GM12878 (cell line): ENCODE data around the gene LGI2. TPM values are rescaled to one million over a fixed set of nuclear protein-coding genes. Genes with fewer than 3 reads are reported as not detected.

Experiments used
- ATAC-seq: fragments of 200-7000 bp; cut with Tn5 transposase; 3 replicates; pipeline ENCODE4 v1.9.1; 2020; ENCODE audit warnings: mild to moderate bottlenecking, moderate library complexity
- BruUV-seq: library from RNA; stranded (reverse); fragments of 400-500 nt; replicated peaks from 2 replicates; lab custom pipeline; 2021; lab: Mats Ljungman, UMichigan
- CTCF ChIA-PET: fragments of 300-600 bp; sonication (Branson Sonifier 250); formaldehyde crosslinking; extraction: SDS; loops from one replicate; lab custom pipeline; 2021; ENCODE audit warnings: inconsistent platforms; lab: Yijun Ruan, JAX
- POLR2A ChIA-PET: fragments of 350-600 bp; formaldehyde crosslinking; extraction: SDS; loops from one replicate; lab custom pipeline; 2021; ENCODE audit warnings: inconsistent platforms; lab: Charles Lee
- RAD21 ChIA-PET: fragments of 300-600 bp; sonication (Branson Sonifier 250); formaldehyde crosslinking; loops from one replicate; lab custom pipeline; 2023; ENCODE audit warnings: antibody characterized with exemption; ENCODE audit not compliant: unreplicated experiment; lab: Charles Lee
- SMC1A ChIA-PET: fragments of 300-600 bp; sonication (Branson Sonifier 250); formaldehyde crosslinking; loops from one replicate; lab custom pipeline; 2023; ENCODE audit not compliant: unreplicated experiment, uncharacterized antibody; lab: Charles Lee
- DNase-seq: peaks from one replicate; pipeline ENCODE4 v3.0.0-alpha.2; 2011; ENCODE audit warnings: low read depth, low spot score
- FAIRE-seq: peaks from 3 replicates; lab custom pipeline; 2011; peaks lifted over from hg19 to GRCh38; lab: Jason Lieb, UNC
- H2AFZ ChIP-seq: 2 replicates; pipeline ENCODE4 v1.6.0; 2011; ENCODE audit warnings: low read depth, low read length, control low read depth; ENCODE audit not compliant: control insufficient read depth
- H3K27ac ChIP-seq: 2 replicates; pipeline ENCODE4 v1.5.1; 2011; ENCODE audit warnings: control low read depth; ENCODE audit not compliant: control insufficient read depth, insufficient read depth
- H3K27me3 ChIP-seq, 2 experiments: replicated peaks in 1 of 2; 2 replicates each; pipeline versions ENCODE4 v1.6.0 to v1.6.1; 2011; ENCODE audit warnings: low read length in 1 of 2; ENCODE audit not compliant: control insufficient read depth in 2 of 2, insufficient read depth in 2 of 2
- H3K36me3 ChIP-seq, 2 experiments: 2 replicates each; pipeline ENCODE4 v1.5.1; 2011; ENCODE audit warnings: low read length in 1 of 2; ENCODE audit not compliant: control insufficient read depth in 2 of 2, insufficient read depth in 2 of 2
- H3K4me1 ChIP-seq: 2 replicates; pipeline ENCODE4 v1.6.1; 2011; ENCODE audit warnings: mild to moderate bottlenecking, low read length, moderate library complexity, mixed read lengths; ENCODE audit not compliant: control insufficient read depth, insufficient read depth
- H3K4me2 ChIP-seq: 2 replicates; pipeline ENCODE4 v1.6.0; 2011; ENCODE audit warnings: control low read depth; ENCODE audit not compliant: control insufficient read depth, insufficient read depth
- H3K4me3 ChIP-seq: fragments of 200-600 bp; sonication (generic); 2 replicates; pipeline ENCODE4 v1.5.1; 2016
- H3K79me2 ChIP-seq: 2 replicates; pipeline ENCODE4 v1.6.0; 2011; ENCODE audit warnings: low read length; ENCODE audit not compliant: control insufficient read depth, insufficient read depth
- H3K9ac ChIP-seq: 2 replicates; pipeline ENCODE4 v1.8.0; 2011; ENCODE audit warnings: low read length, control low read depth, mixed read lengths; ENCODE audit not compliant: control insufficient read depth, insufficient read depth
- H3K9me3 ChIP-seq: replicated peaks from 3 replicates; pipeline ENCODE4 v1.5.1; 2011; ENCODE audit warnings: mild to moderate bottlenecking, low read length; ENCODE audit not compliant: control insufficient read depth, insufficient read depth
- H4K20me1 ChIP-seq: 2 replicates; pipeline ENCODE4 v1.6.0; 2011; ENCODE audit not compliant: control insufficient read depth, insufficient read depth
- ATF3 ChIP-seq: IDR thresholded peaks from 2 replicates; pipeline ENCODE4 v1.6.1; 2011; ENCODE audit warnings: low read depth, mild to moderate bottlenecking, low read length, moderate library complexity, borderline replicate concordance; ENCODE audit errors: extremely low read depth
- BMI1 ChIP-seq: fragments of 450-650 bp; IDR thresholded peaks from 2 replicates; pipeline ENCODE4 v1.6.1; 2016; ENCODE audit warnings: mild to moderate bottlenecking, moderate library complexity, borderline replicate concordance
- CEBPZ ChIP-seq: fragments of 150-350 bp; IDR thresholded peaks from 2 replicates; pipeline ENCODE4 v1.6.1; 2016; ENCODE audit warnings: low read depth, low read length
- CHD4 ChIP-seq: fragments of 200-600 bp; sonication (generic); IDR thresholded peaks from 2 replicates; pipeline ENCODE4 v1.6.1; 2016; ENCODE audit warnings: mild to moderate bottlenecking
- CUX1 ChIP-seq: IDR thresholded peaks from 2 replicates; pipeline ENCODE4 v1.6.1; 2012; ENCODE audit warnings: improper control_type of control experiment, low read depth, low read length; ENCODE audit not compliant: insufficient replicate concordance
- EGR1 ChIP-seq, 2 experiments: IDR thresholded peaks; 1 replicate in 1 of 2; 2 replicates in 1 of 2; pipeline ENCODE4 v1.6.1; 2011 to 2012; ENCODE audit warnings: low read depth in 2 of 2, low read length in 2 of 2, borderline replicate concordance in 1 of 2, mild to moderate bottlenecking in 1 of 2, moderate library complexity in 1 of 2
- NFYA ChIP-seq: IDR thresholded peaks from 2 replicates; pipeline ENCODE4 v1.6.1; 2011; ENCODE audit warnings: low read depth, mild to moderate bottlenecking, low read length, improper control_type of control experiment, borderline replicate concordance
- RAD21 ChIP-seq: IDR thresholded peaks from 2 replicates; pipeline ENCODE4 v1.6.1; 2011; ENCODE audit warnings: mild to moderate bottlenecking, low read depth, low read length, moderate library complexity; ENCODE audit not compliant: insufficient read depth
- STAT1 ChIP-seq: fragments of 450-650 bp; conservative IDR thresholded peaks from 2 replicates; pipeline ENCODE4 v1.6.1; 2014; ENCODE audit warnings: antibody characterized with exemption, mild to moderate bottlenecking
- ZNF24 ChIP-seq: fragments of 450-650 bp; IDR thresholded peaks from 2 replicates; pipeline ENCODE4 v1.6.1; 2017; ENCODE audit warnings: antibody characterized with exemption, mild to moderate bottlenecking
- WGBS: methylation state at CpG from one replicate; pipeline ENCODE4 v1.1.6; 2016; ENCODE audit warnings: low lambda C conversion rate; ENCODE audit not compliant: insufficient replicate concordance, insufficient coverage; ENCODE audit errors: missing lambda C conversion rate; 5-methylcytosine and 5-hydroxymethylcytosine counted together
- in situ Hi-C: fragments of 300-500 bp; cut with MboI; formaldehyde crosslinking; loops from 9 replicates; pipeline ENCODE4 v1.14.3; 2018; ENCODE audit warnings: mixed read lengths
- intact Hi-C: fragments of 100-400 bp; cut with micrococcal nuclease; formaldehyde crosslinking; loops from one replicate; pipeline ENCODE4 v1.14.2; 2022; ENCODE audit not compliant: unreplicated experiment
- polyA plus RNA-seq, 11 experiments: library from polyadenylated mRNA; depleted of rRNA in 4 of 11; unstranded in 6 of 11; stranded (reverse) in 5 of 11; fragments of >200 nt; fragmentation: Nextera tagmentation in 4 of 11; fragmentation: Illumina TruSeq in 1 of 11; extraction: Ambion mirVana in 4 of 11; extraction: Trizol in 1 of 11; gene quantifications; 1 replicate in 1 of 11; 2 replicates in 10 of 11; pipeline versions ENCODE4 v1.2.1 to v1.2.3, GENCODE V29; 2011 to 2016; ENCODE audit warnings: inconsistent platforms in 2 of 11, missing spikeins in 2 of 11, low read depth in 1 of 11
- total RNA-seq, 4 experiments: library from RNA; depleted of rRNA in 3 of 4; stranded (reverse); fragments of >200 nt in 3 of 4; fragmentation: Illumina TruSeq in 1 of 4; extraction: Trizol in 1 of 4; gene quantifications; 2 replicates each; pipeline versions ENCODE4 v1.2.1 to v1.2.3, GENCODE V29; 2013 to 2021

LGI2 gene
- total and polyA plus RNA-seq, 10 of the 15 experiments (the other 5 are each of a cell fraction or from before 2014, with no cell fraction given) = not detected

GRCh38 chr4:25065932-25066590, 35.3 kb upstream of the LGI2 start:
- POLR2A ChIA-PET = no interaction called here
- no peak for ATAC-seq
- WGBS = 62% methylated on average over 7 of the region's 7 CpGs

GRCh38 chr4:25065431-25065858, 34.7 kb upstream of the LGI2 start:
- DNase-seq (no peak), ATAC-seq (no peak), FAIRE-seq (no peak)
- H3K27ac ChIP-seq = no peak overlapping the region
- H3K27me3 ChIP-seq = no peaks in the 10 kb centered on the region
- H3K4me2 ChIP-seq = no peak overlapping the region
- H3K9ac ChIP-seq = no peak overlapping the region
- no peaks in the 10 kb centered on the region for H3K79me2 ChIP-seq
- BruUV-seq = no TSS peak
- intact Hi-C loops = no loop called here
- CTCF ChIA-PET = no interaction called here
- SMC1A ChIA-PET = no interaction called here
- no peak overlapping the region for H2AFZ ChIP-seq
- no peaks in the 10 kb centered on the region for H3K36me3 ChIP-seq
- POLR2A ChIA-PET = no interaction called here
- RAD21 ChIA-PET = no interaction called here
- no peaks in the 10 kb centered on the region for H3K9me3 ChIP-seq
- no peaks in the 10 kb centered on the region for H4K20me1 ChIP-seq
- 7% methylated on average over 5 of the region's 5 CpGs for WGBS
- no peaks in the 10 kb centered on the region for H3K4me1 ChIP-seq
- in situ Hi-C loops = no loop called here
- H3K4me3 ChIP-seq = no peak overlapping the region
- no peak for TF ChIP-seq ZNF24
- no peak for TF ChIP-seq CEBPZ
- TF ChIP-seq BMI1 = no peak
- no peak for TF ChIP-seq CUX1

More at GRCh38 chr4:25065932-25066590, 35.3 kb upstream of the LGI2 start:
- Histone ChIP-seq H3K9ac (no peak overlapping the region), H3K4me2 (no peak overlapping the region), H3K27me3 (no peaks in the 10 kb centered on the region), H4K20me1 (no peaks in the 10 kb centered on the region), H3K36me3 (no peaks in the 10 kb centered on the region), H2AFZ (no peak overlapping the region), H3K27ac (no peak overlapping the region), H3K9me3 (no peaks in the 10 kb centered on the region), H3K79me2 (no peaks in the 10 kb centered on the region), H3K4me3 (no peak overlapping the region), H3K4me1 (no peaks in the 10 kb centered on the region)
- RAD21 ChIA-PET = no interaction called here
- DNase-seq (no peak), FAIRE-seq (no peak)
- SMC1A ChIA-PET = no interaction called here
- in situ Hi-C loops = no loop called here
- CTCF ChIA-PET = no interaction called here
- no peak for TF ChIP-seq NFYA
- no peak for TF ChIP-seq EGR1 (IDR thresholded peaks at IDR 0.05; ENCODE audit: borderline replicate concordance in 1 of 2, low read depth in 2 of 2, low read length in 2 of 2)
- no peak for TF ChIP-seq ATF3
- no peak for TF ChIP-seq RAD21
- no peak for TF ChIP-seq STAT1
- no peak for TF ChIP-seq CHD4
- BruUV-seq = no TSS peak
- intact Hi-C loops = no loop called here
